GM12878 (cell line): ENCODE results near the gene CSMD2. TPM values are rescaled to one million over a fixed set of nuclear protein-coding genes. Genes with fewer than 3 reads are reported as not detected.

Source experiments
- ATAC-seq: fragments of 200-7000 bp; cut with Tn5 transposase; 3 replicates; pipeline ENCODE4 v1.9.1; 2020; ENCODE audit warnings: mild to moderate bottlenecking, moderate library complexity
- BruUV-seq: library from RNA; stranded (reverse); fragments of 400-500 nt; replicated peaks from 2 replicates; lab custom pipeline; 2021; lab: Mats Ljungman, UMichigan
- CTCF ChIA-PET: fragments of 300-600 bp; sonication (Branson Sonifier 250); formaldehyde crosslinking; extraction: SDS; loops from one replicate; lab custom pipeline; 2021; ENCODE audit warnings: inconsistent platforms; lab: Yijun Ruan, JAX
- POLR2A ChIA-PET: fragments of 350-600 bp; formaldehyde crosslinking; extraction: SDS; loops from one replicate; lab custom pipeline; 2021; ENCODE audit warnings: inconsistent platforms; lab: Charles Lee
- RAD21 ChIA-PET: fragments of 300-600 bp; sonication (Branson Sonifier 250); formaldehyde crosslinking; loops from one replicate; lab custom pipeline; 2023; ENCODE audit warnings: antibody characterized with exemption; ENCODE audit not compliant: unreplicated experiment; lab: Charles Lee
- SMC1A ChIA-PET: fragments of 300-600 bp; sonication (Branson Sonifier 250); formaldehyde crosslinking; loops from one replicate; lab custom pipeline; 2023; ENCODE audit not compliant: unreplicated experiment, uncharacterized antibody; lab: Charles Lee
- DNase-seq: peaks from one replicate; pipeline ENCODE4 v3.0.0-alpha.2; 2011; ENCODE audit warnings: low read depth, low spot score
- FAIRE-seq: peaks from 3 replicates; lab custom pipeline; 2011; peaks lifted over from hg19 to GRCh38; lab: Jason Lieb, UNC
- H2AFZ ChIP-seq: 2 replicates; pipeline ENCODE4 v1.6.0; 2011; ENCODE audit warnings: low read depth, low read length, control low read depth; ENCODE audit not compliant: control insufficient read depth
- H3K27ac ChIP-seq: 2 replicates; pipeline ENCODE4 v1.5.1; 2011; ENCODE audit warnings: control low read depth; ENCODE audit not compliant: control insufficient read depth, insufficient read depth
- H3K27me3 ChIP-seq, 2 experiments: replicated peaks in 1 of 2; 2 replicates each; pipeline versions ENCODE4 v1.6.0 to v1.6.1; 2011; ENCODE audit warnings: low read length in 1 of 2; ENCODE audit not compliant: control insufficient read depth in 2 of 2, insufficient read depth in 2 of 2
- H3K36me3 ChIP-seq, 2 experiments: 2 replicates each; pipeline ENCODE4 v1.5.1; 2011; ENCODE audit warnings: low read length in 1 of 2; ENCODE audit not compliant: control insufficient read depth in 2 of 2, insufficient read depth in 2 of 2
- H3K4me1 ChIP-seq: 2 replicates; pipeline ENCODE4 v1.6.1; 2011; ENCODE audit warnings: mild to moderate bottlenecking, low read length, moderate library complexity, mixed read lengths; ENCODE audit not compliant: control insufficient read depth, insufficient read depth
- H3K4me2 ChIP-seq: 2 replicates; pipeline ENCODE4 v1.6.0; 2011; ENCODE audit warnings: control low read depth; ENCODE audit not compliant: control insufficient read depth, insufficient read depth
- H3K4me3 ChIP-seq: fragments of 200-600 bp; sonication (generic); 2 replicates; pipeline ENCODE4 v1.5.1; 2016
- H3K79me2 ChIP-seq: 2 replicates; pipeline ENCODE4 v1.6.0; 2011; ENCODE audit warnings: low read length; ENCODE audit not compliant: control insufficient read depth, insufficient read depth
- H3K9ac ChIP-seq: 2 replicates; pipeline ENCODE4 v1.8.0; 2011; ENCODE audit warnings: low read length, control low read depth, mixed read lengths; ENCODE audit not compliant: control insufficient read depth, insufficient read depth
- H3K9me3 ChIP-seq: replicated peaks from 3 replicates; pipeline ENCODE4 v1.5.1; 2011; ENCODE audit warnings: mild to moderate bottlenecking, low read length; ENCODE audit not compliant: control insufficient read depth, insufficient read depth
- H4K20me1 ChIP-seq: 2 replicates; pipeline ENCODE4 v1.6.0; 2011; ENCODE audit not compliant: control insufficient read depth, insufficient read depth
- BMI1 ChIP-seq: fragments of 450-650 bp; IDR thresholded peaks from 2 replicates; pipeline ENCODE4 v1.6.1; 2016; ENCODE audit warnings: mild to moderate bottlenecking, moderate library complexity, borderline replicate concordance
- CTCF ChIP-seq, 3 experiments: IDR thresholded peaks in 2 of 3; conservative IDR thresholded peaks in 1 of 3; 2 replicates each; pipeline ENCODE4 v1.5.1; 2011; ENCODE audit warnings: low read depth in 3 of 3, low read length in 3 of 3, mild to moderate bottlenecking in 3 of 3, control low read depth in 2 of 3, moderate library complexity in 2 of 3, inconsistent platforms in 1 of 3, mixed read lengths in 1 of 3; ENCODE audit not compliant: control insufficient read depth in 2 of 3, insufficient read depth in 1 of 3; ENCODE audit errors: extremely low read depth in 1 of 3
- EED ChIP-seq: sonication (generic); IDR thresholded peaks from 2 replicates; pipeline ENCODE4 v1.6.1; 2016; ENCODE audit warnings: antibody characterized with exemption, low read depth
- ETV6 ChIP-seq, 2 experiments: fragments of 450-650 bp in 1 of 2; IDR thresholded peaks in 1 of 2; conservative IDR thresholded peaks in 1 of 2; 2 replicates each; pipeline ENCODE4 v1.6.1; 2014; ENCODE audit warnings: antibody characterized with exemption in 1 of 2, borderline replicate concordance in 1 of 2, low read depth in 1 of 2, mild to moderate bottlenecking in 1 of 2, moderate library complexity in 1 of 2
- MEF2A ChIP-seq: IDR thresholded peaks from 2 replicates; pipeline ENCODE4 v1.6.1; 2011; ENCODE audit warnings: low read depth, mild to moderate bottlenecking, low read length, moderate library complexity; ENCODE audit not compliant: insufficient read depth
- NR2F1 ChIP-seq: fragments of 450-650 bp; conservative IDR thresholded peaks from 2 replicates; pipeline ENCODE4 v1.6.1; 2017; ENCODE audit warnings: mild to moderate bottlenecking
- PRDM15 ChIP-seq: fragments of 450-650 bp; formaldehyde crosslinking; IDR thresholded peaks from 2 replicates; pipeline ENCODE4 v1.4.0; 2020; ENCODE audit warnings: mild to moderate bottlenecking, moderate library complexity
- SIN3A ChIP-seq: IDR thresholded peaks from 2 replicates; pipeline ENCODE4 v1.6.1; 2012; ENCODE audit warnings: low read depth, low read length, improper control_type of control experiment
- ZNF207 ChIP-seq: fragments of 450-650 bp; IDR thresholded peaks from 2 replicates; pipeline ENCODE4 v1.6.1; 2014; ENCODE audit warnings: antibody characterized with exemption, mild to moderate bottlenecking, borderline replicate concordance
- ZNF217 ChIP-seq: fragments of 450-650 bp; IDR thresholded peaks from 2 replicates; pipeline ENCODE4 v1.6.1; 2017; ENCODE audit warnings: antibody characterized with exemption, mild to moderate bottlenecking
- ZNF384 ChIP-seq: IDR thresholded peaks from 2 replicates; pipeline ENCODE4 v1.6.1; 2012; ENCODE audit warnings: low read depth, mild to moderate bottlenecking, low read length, improper control_type of control experiment, borderline replicate concordance
- WGBS: methylation state at CpG from one replicate; pipeline ENCODE4 v1.1.6; 2016; ENCODE audit warnings: low lambda C conversion rate; ENCODE audit not compliant: insufficient replicate concordance, insufficient coverage; ENCODE audit errors: missing lambda C conversion rate; 5-methylcytosine and 5-hydroxymethylcytosine counted together
- in situ Hi-C: fragments of 300-500 bp; cut with MboI; formaldehyde crosslinking; loops from 9 replicates; pipeline ENCODE4 v1.14.3; 2018; ENCODE audit warnings: mixed read lengths
- intact Hi-C: fragments of 100-400 bp; cut with micrococcal nuclease; formaldehyde crosslinking; loops from one replicate; pipeline ENCODE4 v1.14.2; 2022; ENCODE audit not compliant: unreplicated experiment
- polyA plus RNA-seq, 11 experiments: library from polyadenylated mRNA; depleted of rRNA in 4 of 11; unstranded in 6 of 11; stranded (reverse) in 5 of 11; fragments of >200 nt; fragmentation: Nextera tagmentation in 4 of 11; fragmentation: Illumina TruSeq in 1 of 11; extraction: Ambion mirVana in 4 of 11; extraction: Trizol in 1 of 11; gene quantifications; 1 replicate in 1 of 11; 2 replicates in 10 of 11; pipeline versions ENCODE4 v1.2.1 to v1.2.3, GENCODE V29; 2011 to 2016; ENCODE audit warnings: inconsistent platforms in 2 of 11, missing spikeins in 2 of 11, low read depth in 1 of 11
- total RNA-seq, 4 experiments: library from RNA; depleted of rRNA in 3 of 4; stranded (reverse); fragments of >200 nt in 3 of 4; fragmentation: Illumina TruSeq in 1 of 4; extraction: Trizol in 1 of 4; gene quantifications; 2 replicates each; pipeline versions ENCODE4 v1.2.1 to v1.2.3, GENCODE V29; 2013 to 2021

The CSMD2 gene
- total and polyA plus RNA-seq, 10 of the 15 experiments (the other 5 are each of a cell fraction or from before 2014, with no cell fraction given): under 0.01 TPM; not detected in 9

- RAD21 ChIA-PET: no interaction called here
- no peak overlapping the region for H2AFZ ChIP-seq
- no peak for ATAC-seq
- in situ Hi-C loops (no loop called here), intact Hi-C loops (no loop called here)
- no peaks in the 10 kb centered on the region for H3K9me3 ChIP-seq
- POLR2A ChIA-PET: no interaction called here
- no peaks in the 10 kb centered on the region for H3K79me2 ChIP-seq
- no peaks in the 10 kb centered on the region for H3K36me3 ChIP-seq
- TF ChIP-seq EED: no peak
- no peak for TF ChIP-seq NR2F1
- TF ChIP-seq ZNF384: no peak
- no peak for TF ChIP-seq ETV6 (conservative IDR thresholded peaks at IDR 0.05 in 1 of 2, IDR thresholded peaks at IDR 0.05 in 1 of 2; ENCODE audit: borderline replicate concordance in 1 of 2, low read depth in 1 of 2)
- no peak for TF ChIP-seq BMI1
- no peak for TF ChIP-seq SIN3A
- TF ChIP-seq ZNF217: no peak
- no peak for TF ChIP-seq PRDM15 (CRISPR knock-in tag)
- no peak for TF ChIP-seq CTCF (IDR thresholded peaks at IDR 0.05 in 2 of 3, conservative IDR thresholded peaks at IDR 0.05 in 1 of 3; ENCODE audit: control insufficient read depth in 2 of 3, extremely low read depth in 1 of 3, insufficient read depth in 1 of 3, low read depth in 3 of 3, low read length in 3 of 3)
- no peak for TF ChIP-seq MEF2A
- TF ChIP-seq ZNF207: no peak
- no peaks in the 10 kb centered on the region; a peak in 1 of 4 replicates for H3K27me3 ChIP-seq
- no peaks in the 10 kb centered on the region for H4K20me1 ChIP-seq
- no peak overlapping the region for H3K4me2 ChIP-seq
- SMC1A ChIA-PET: no interaction called here
- no peak for FAIRE-seq
- no peak overlapping the region for H3K27ac ChIP-seq
- no peak for DNase-seq
- CTCF ChIA-PET: no interaction called here
- BruUV-seq: no TSS peak
- H3K9ac ChIP-seq: no peak overlapping the region
- no peaks in the 10 kb centered on the region for H3K4me1 ChIP-seq
- 42% methylated on average over 7 of the region's 7 CpGs for WGBS
- no peak overlapping the region for H3K4me3 ChIP-seq
These were observed 345.1 kb downstream of the CSMD2 start for GRCh38 chr1:33819913-33820311.
